GOT3 (cell line): ENCODE data around the gene GTF2H1.
"Not testable (repeated sequence)": the region's sequence is repeated elsewhere in the genome, so short reads cannot be mapped to it uniquely, and the experiment has no call there.

Experiments
- DNase-seq: peaks from one replicate; lab custom pipeline; 2025; ENCODE audit warnings: mixed read lengths; lab: John Stamatoyannopoulos, UW

The GTF2H1 gene

GRCh38 chr11:18319914-18320313 is 2.5 kb upstream of the GTF2H1 start:
- DNase-seq: no peak

- no peak for DNase-seq
Measured at GRCh38 chr11:18320617-18321016, 1.8 kb upstream of the GTF2H1 start.

- no peak for DNase-seq
Measured at GRCh38 chr11:18321578-18321968, 794 bp upstream of the GTF2H1 start.

GRCh38 chr11:18322818-18323570 is 627 bp downstream of the GTF2H1 start:
- no peak for DNase-seq

- DNase-seq: not testable (repeated sequence)
Measured at GRCh38 chr11:18323881-18324280, 1.5 kb downstream of the GTF2H1 start.

GRCh38 chr11:18324381-18324780 is 2.0 kb downstream of the GTF2H1 start:
- DNase-seq: no peak

GRCh38 chr11:18329196-18329870 is 7.0 kb downstream of the GTF2H1 start:
- no peak for DNase-seq

GRCh38 chr11:18330921-18331320 is 8.6 kb downstream of the GTF2H1 start:
- no peak for DNase-seq

- DNase-seq: no peak
Measured at GRCh38 chr11:18332302-18332701, 9.9 kb downstream of the GTF2H1 start.

- DNase-seq: no peak
Measured at GRCh38 chr11:18332891-18333290, 10.5 kb downstream of the GTF2H1 start.

- no peak for DNase-seq
Measured at GRCh38 chr11:18347471-18348125, 25.2 kb downstream of the GTF2H1 start.

GRCh38 chr11:18352581-18352980 is 30.2 kb downstream of the GTF2H1 start:
- no peak for DNase-seq

- DNase-seq: no peak
Measured at GRCh38 chr11:18358646-18359045, 36.3 kb downstream of the GTF2H1 start.

- DNase-seq: no peak
Measured at GRCh38 chr11:18361154-18361553, 38.8 kb downstream of the GTF2H1 start.

GRCh38 chr11:18364495-18365073 is 42.2 kb downstream of the GTF2H1 start:
- DNase-seq: no peak

GRCh38 chr11:18365741-18366140 is 43.4 kb downstream of the GTF2H1 start:
- DNase-seq: no peak

- no peak for DNase-seq
Measured at GRCh38 chr11:18366286-18366685, 43.9 kb downstream of the GTF2H1 start.

- DNase-seq: no peak
Measured at GRCh38 chr11:18367431-18367830, 45.1 kb downstream of the GTF2H1 start.

GRCh38 chr11:18368221-18368620 is 45.9 kb downstream of the GTF2H1 start:
- no peak for DNase-seq

- DNase-seq: no peak
Measured at GRCh38 chr11:18369398-18369797, 47.0 kb downstream of the GTF2H1 start.

GRCh38 chr11:18371279-18371678 is 48.9 kb downstream of the GTF2H1 start:
- DNase-seq: no peak

- DNase-seq: no peak
Measured at GRCh38 chr11:18372201-18372600, 49.8 kb downstream of the GTF2H1 start.

- DNase-seq: no peak
Measured at GRCh38 chr11:18374956-18375355, 52.6 kb downstream of the GTF2H1 start.
